Ammon's horn (tissue), 1 donor: ENCODE measurements around the gene DBH.

Experiments
- DNase-seq: peaks from one replicate; pipeline ENCODE4 v3.0.0-alpha.2; 2016; ENCODE audit warnings: low spot score

Gene DBH

GRCh38 chr9:133684121-133684935 lies 48.2 kb downstream of the DBH start:
- DNase-seq, result peak; percentile 69

DNA sequence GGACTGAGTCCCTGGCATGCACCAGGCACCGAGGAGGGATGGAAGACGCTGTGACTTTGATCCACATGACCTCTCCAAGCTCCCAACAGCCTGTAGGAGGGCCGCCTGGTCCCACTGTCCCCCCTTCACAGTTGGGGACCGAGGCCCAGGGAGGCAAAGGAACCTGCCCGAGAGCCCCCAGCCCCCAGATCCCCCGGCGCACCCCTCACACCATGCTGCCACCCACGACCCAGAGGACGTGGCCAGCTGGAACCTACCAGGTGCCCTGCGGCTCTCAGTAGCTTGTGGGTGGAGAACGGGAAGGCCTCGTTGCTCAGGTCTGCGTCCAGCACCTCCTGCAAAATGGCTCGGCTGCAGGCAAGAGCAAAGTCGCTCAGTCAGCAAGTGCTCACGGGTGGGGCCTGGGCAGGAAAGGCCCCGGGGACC lies 48.8 kb downstream of the DBH start:
- DNase-seq, result no peak

GRCh38 chr9:133685653-133686609 lies 49.8 kb downstream of the DBH start:
- no peak for DNase-seq

DNA sequence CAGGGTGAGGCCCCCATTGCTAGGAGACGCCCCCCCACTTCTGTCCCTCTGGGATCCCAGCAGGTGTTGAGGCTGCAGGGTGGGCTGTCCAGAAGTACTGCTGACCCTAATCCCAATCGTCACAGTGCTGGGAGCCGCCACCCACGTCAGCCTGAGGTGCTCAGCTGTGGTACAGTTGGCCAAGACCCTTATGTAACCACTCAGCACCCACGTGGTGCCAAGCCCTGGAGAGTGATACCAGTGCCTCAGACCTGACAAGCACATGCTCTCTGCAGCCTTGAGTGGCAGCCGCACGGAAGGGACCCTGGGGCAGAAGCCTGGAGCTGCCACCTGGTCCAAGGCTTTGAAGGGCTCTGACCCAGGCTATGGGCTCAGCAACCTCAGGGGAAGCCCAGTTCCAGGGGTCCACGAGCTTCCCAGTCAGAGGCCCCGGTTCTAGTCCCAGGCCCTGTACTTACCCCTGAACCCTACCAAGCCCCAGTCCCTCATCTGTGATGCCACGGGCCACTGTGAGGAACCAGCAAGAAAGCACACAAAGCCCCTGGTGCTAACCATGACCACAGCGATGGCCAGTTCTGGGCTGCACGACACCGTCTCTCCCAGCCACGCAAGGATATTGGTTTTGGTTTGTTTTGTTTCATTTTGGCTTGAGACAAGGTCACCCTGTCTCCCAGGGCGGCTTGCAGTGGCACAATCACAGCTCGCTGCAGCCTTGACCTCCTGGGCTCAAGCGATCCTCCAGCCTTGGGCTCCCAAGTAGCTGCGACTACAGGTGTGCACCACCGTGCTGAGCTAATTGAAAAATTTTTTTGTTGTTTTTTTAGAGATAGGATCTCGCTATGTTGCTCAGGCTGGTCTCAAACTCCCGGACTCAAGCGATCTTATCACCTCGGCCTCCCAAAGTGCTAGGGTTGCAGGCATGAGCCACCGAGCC lies 50.7 kb downstream of the DBH start:
- peak; percentile 36 for DNase-seq

- no peak for DNase-seq
These were observed 51.9 kb downstream of the DBH start for GRCh38 chr9:133687856-133688761.

- DNase-seq, result no peak
These were observed 53.1 kb downstream of the DBH start for GRCh38 chr9:133689151-133689763.

GRCh38 chr9:133690081-133690561 lies 54.0 kb downstream of the DBH start:
- no peak for DNase-seq

- DNase-seq, result no peak
These were observed 55.0 kb downstream of the DBH start for GRCh38 chr9:133691191-133691590.

- no peak for DNase-seq
These were observed 55.6 kb downstream of the DBH start for GRCh38 chr9:133691626-133692363.

GRCh38 chr9:133692364-133692985 lies 56.3 kb downstream of the DBH start:
- no peak for DNase-seq

GRCh38 chr9:133693116-133693515 lies 57.0 kb downstream of the DBH start:
- DNase-seq, result no peak

- DNase-seq, result no peak
These were observed 57.8 kb downstream of the DBH start for GRCh38 chr9:133693703-133694529.

GRCh38 chr9:133694686-133695085 lies 58.5 kb downstream of the DBH start:
- DNase-seq, result no peak

DNA sequence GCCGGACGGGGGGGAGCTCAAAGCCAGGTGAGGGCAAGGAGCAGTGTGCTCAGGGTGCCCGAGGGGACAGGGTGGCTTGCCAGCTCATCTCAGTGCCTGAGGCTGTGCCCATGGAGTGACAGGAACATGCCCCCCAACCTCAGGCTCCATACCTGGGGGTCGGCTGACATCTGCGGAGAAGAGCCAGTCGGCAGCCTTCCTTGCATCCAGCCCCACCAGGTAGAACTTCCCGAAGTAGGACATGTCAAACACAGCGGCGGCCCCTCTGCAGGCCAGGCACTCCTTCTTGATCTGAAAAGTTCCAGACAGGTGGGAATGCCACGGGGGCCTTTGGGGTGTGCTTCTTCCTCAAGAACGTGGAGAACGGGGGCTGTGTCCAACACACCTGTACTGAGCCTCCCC lies 59.9 kb downstream of the DBH start:
- DNase-seq, result no peak

DNA sequence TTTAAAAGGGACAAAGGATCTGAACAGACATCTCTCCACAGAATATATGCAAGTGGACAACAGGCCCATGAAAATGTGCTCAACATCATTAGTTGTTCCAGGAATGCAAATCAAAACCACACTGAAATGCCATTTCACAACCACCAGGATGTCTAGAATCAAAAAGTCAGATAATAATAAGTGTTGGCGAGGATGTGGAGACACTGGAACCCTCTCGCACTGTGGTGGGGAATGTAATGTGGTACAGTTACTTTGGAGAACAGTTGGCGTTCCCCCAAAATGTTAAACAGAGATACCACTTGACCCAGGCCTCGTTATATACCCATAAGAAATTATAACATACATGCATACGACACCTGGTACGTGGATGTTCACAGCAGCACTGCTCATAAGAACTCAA lies 63.4 kb downstream of the DBH start:
- no peak for DNase-seq

DNA sequence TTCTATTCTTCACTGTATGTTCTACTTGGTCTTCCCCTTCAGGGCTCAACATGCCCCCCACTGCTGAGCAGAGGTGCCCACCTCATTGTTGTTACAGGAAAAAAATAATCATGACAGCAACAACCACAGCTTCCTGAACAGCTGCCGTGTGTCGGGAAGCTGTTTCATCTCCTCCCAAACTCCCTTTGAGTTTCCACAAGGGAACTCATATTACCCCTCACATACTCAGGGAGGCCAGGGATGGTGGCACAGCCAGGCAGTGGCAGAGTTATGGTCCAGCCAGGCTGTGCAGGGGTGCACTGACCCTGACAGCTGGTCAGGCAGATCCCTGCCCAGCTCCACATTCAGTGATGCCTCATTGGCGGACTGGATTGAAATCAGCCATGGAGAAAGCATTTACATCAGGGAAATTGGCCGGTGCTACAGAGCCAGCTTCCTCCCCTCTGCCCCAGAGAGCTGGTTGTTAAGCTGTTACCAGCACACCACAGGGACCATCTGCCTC lies 64.7 kb downstream of the DBH start:
- DNase-seq, result peak; percentile 42

- peak; percentile 54 for DNase-seq
These were observed 65.3 kb downstream of the DBH start for GRCh38 chr9:133701321-133701980.
